ENCODE measurements around the gene KBTBD8.

The KBTBD8 gene

GRCh38 chr3:67000009-67000408, 1.9 kb downstream of the KBTBD8 start:
- DNase-seq: no peak

- no peak for DNase-seq
These were observed 3.2 kb downstream of the KBTBD8 start for GRCh38 chr3:67001086-67001861.

GRCh38 chr3:67005974-67006373, 7.9 kb downstream of the KBTBD8 start:
- DNase-seq: no peak

GRCh38 chr3:67006460-67006859, 8.4 kb downstream of the KBTBD8 start:
- no peak for DNase-seq

GRCh38 chr3:67008388-67008787, 10.3 kb downstream of the KBTBD8 start:
- DNase-seq: no peak

- DNase-seq: no peak
These were observed 11.6 kb downstream of the KBTBD8 start for GRCh38 chr3:67009716-67010115.

- DNase-seq: no peak
These were observed 13.5 kb downstream of the KBTBD8 start for GRCh38 chr3:67011414-67012131.

GRCh38 chr3:67012564-67012963, 14.5 kb downstream of the KBTBD8 start:
- no peak for DNase-seq

GRCh38 chr3:67015702-67016484, 17.8 kb downstream of the KBTBD8 start:
- no peak for DNase-seq

- no peak for DNase-seq
These were observed 18.5 kb downstream of the KBTBD8 start for GRCh38 chr3:67016522-67017080.

- no peak for DNase-seq
These were observed 19.1 kb downstream of the KBTBD8 start for GRCh38 chr3:67017211-67017610.

- DNase-seq: no peak
These were observed 20.1 kb downstream of the KBTBD8 start for GRCh38 chr3:67018105-67018788.

GRCh38 chr3:67018789-67019526, 20.9 kb downstream of the KBTBD8 start:
- DNase-seq: no peak

- DNase-seq: no peak
These were observed 30.1 kb downstream of the KBTBD8 start for GRCh38 chr3:67028001-67028784.

GRCh38 chr3:67030785-67031740, 33.0 kb downstream of the KBTBD8 start:
- DNase-seq: no peak

- no peak for DNase-seq
These were observed 33.9 kb downstream of the KBTBD8 start for GRCh38 chr3:67031986-67032385.

- DNase-seq: no peak
These were observed 35.0 kb downstream of the KBTBD8 start for GRCh38 chr3:67033079-67033478.

- no peak for DNase-seq
These were observed 36.3 kb downstream of the KBTBD8 start for GRCh38 chr3:67034371-67034770.

GRCh38 chr3:67037615-67038014, 39.5 kb downstream of the KBTBD8 start:
- no peak for DNase-seq

GRCh38 chr3:67044295-67044694, 46.2 kb downstream of the KBTBD8 start:
- no peak for DNase-seq

Data from activated effector memory CD4-positive, alpha-beta T cell treated with anti-CD3 and anti-CD28 coated beads, Interleukin-2, amount 50 U/mL, for 16 hours (primary cell).